ENCODE data around the gene HIVEP3.

The HIVEP3 gene

GRCh38 chr1:41783189-41783639, 135.5 kb downstream of the HIVEP3 start (continued):
- TF ChIP-seq ZNF596 (tag by site-specific recombination; IDR thresholded peaks at IDR 0.05) (no peak), ZNF214 (tag by site-specific recombination; IDR thresholded peaks at IDR 0.05; ENCODE audit: borderline replicate concordance) (no peak), ZNF266 (tag by site-specific recombination; IDR thresholded peaks at IDR 0.05; ENCODE audit: low read depth) (no peak), ZNF621 (tag by site-specific recombination; IDR thresholded peaks at IDR 0.05) (no peak), KLF8 (tag by site-specific recombination; IDR thresholded peaks at IDR 0.05) (0 out of 2 replicates have a peak, but pooled peaks have one; percentile 41), ZNF121 (tag by site-specific recombination; IDR thresholded peaks at IDR 0.05) (no peak), ZNF664 (tag by site-specific recombination; IDR thresholded peaks at IDR 0.05) (no peak), GLI4 (tag by site-specific recombination; IDR thresholded peaks at IDR 0.05) (no peak), ZNF140 (tag by site-specific recombination; IDR thresholded peaks at IDR 0.05) (no peak), SCRT1 (tag by site-specific recombination; IDR thresholded peaks at IDR 0.05; ENCODE audit: borderline replicate concordance) (0 out of 2 replicates have a peak, but pooled peaks have one; percentile 48), ELK4 (IDR thresholded peaks at IDR 0.05; ENCODE audit: borderline replicate concordance, low read depth, low read length) (no peak), PRDM6 (tag by site-specific recombination; IDR thresholded peaks at IDR 0.05) (no peak), ZNF654 (tag by site-specific recombination; IDR thresholded peaks at IDR 0.05; ENCODE audit: low read depth) (no peak), ZNF16 (tag by site-specific recombination; IDR thresholded peaks at IDR 0.05; ENCODE audit: low read depth) (no peak), BCL6B (tag by site-specific recombination; IDR thresholded peaks at IDR 0.05) (no peak), ATF2 (tag by site-specific recombination; IDR thresholded peaks at IDR 0.05; ENCODE audit: low read depth) (no peak), ZNF513 (tag by site-specific recombination; IDR thresholded peaks at IDR 0.05) (no peak), ZNF549 (tag by site-specific recombination; IDR thresholded peaks at IDR 0.05) (no peak), GFI1B (tag by site-specific recombination; IDR thresholded peaks at IDR 0.05) (no peak), PATZ1 (tag by site-specific recombination; IDR thresholded peaks at IDR 0.05) (peak; percentile 85; the same call in 1 of the 2 replicates), OVOL3 (tag by site-specific recombination; IDR thresholded peaks at IDR 0.05) (no peak)
- TF ChIP-seq, protein P1, sequence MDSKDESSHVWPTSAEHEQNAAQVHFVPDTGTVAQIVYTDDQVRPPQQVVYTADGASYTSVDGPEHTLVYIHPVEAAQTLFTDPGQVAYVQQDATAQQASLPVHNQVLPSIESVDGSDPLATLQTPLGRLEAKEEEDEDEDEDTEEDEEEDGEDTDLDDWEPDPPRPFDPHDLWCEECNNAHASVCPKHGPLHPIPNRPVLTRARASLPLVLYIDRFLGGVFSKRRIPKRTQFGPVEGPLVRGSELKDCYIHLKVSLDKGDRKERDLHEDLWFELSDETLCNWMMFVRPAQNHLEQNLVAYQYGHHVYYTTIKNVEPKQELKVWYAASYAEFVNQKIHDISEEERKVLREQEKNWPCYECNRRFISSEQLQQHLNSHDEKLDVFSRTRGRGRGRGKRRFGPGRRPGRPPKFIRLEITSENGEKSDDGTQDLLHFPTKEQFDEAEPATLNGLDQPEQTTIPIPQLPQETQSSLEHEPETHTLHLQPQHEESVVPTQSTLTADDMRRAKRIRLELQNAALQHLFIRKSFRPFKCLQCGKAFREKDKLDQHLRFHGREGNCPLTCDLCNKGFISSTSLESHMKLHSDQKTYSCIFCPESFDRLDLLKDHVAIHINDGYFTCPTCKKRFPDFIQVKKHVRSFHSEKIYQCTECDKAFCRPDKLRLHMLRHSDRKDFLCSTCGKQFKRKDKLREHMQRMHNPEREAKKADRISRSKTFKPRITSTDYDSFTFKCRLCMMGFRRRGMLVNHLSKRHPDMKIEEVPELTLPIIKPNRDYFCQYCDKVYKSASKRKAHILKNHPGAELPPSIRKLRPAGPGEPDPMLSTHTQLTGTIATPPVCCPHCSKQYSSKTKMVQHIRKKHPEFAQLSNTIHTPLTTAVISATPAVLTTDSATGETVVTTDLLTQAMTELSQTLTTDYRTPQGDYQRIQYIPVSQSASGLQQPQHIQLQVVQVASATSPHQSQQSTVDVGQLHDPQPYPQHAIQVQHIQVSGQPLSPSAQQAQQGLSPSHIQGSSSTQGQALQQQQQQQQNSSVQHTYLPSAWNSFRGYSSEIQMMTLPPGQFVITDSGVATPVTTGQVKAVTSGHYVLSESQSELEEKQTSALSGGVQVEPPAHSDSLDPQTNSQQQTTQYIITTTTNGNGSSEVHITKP (tag by site-specific recombination; IDR thresholded peaks at IDR 0.05): peak; percentile 69
- TF ChIP-seq, protein P2, sequence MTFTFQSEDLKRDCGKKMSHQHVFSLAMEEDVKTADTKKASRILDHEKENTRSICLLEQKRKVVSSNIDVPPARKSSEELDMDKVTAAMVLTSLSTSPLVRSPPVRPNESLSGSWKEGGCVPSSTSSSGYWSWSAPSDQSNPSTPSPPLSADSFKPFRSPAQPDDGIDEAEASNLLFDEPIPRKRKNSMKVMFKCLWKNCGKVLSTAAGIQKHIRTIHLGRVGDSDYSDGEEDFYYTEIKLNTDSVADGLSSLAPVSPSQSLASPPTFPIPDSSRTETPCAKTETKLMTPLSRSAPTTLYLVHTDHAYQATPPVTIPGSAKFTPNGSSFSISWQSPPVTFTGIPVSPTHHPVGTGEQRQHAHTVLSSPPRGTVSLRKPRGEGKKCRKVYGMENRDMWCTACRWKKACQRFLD (tag by site-specific recombination; IDR thresholded peaks at IDR 0.05): no peak

Data from HEK293 (cell line).